Ascending aorta (tissue), 2 donors: ENCODE measurements around the gene FSTL4. TPM values are rescaled to one million over a fixed set of nuclear protein-coding genes. Genes with fewer than 3 reads are reported as not detected.

Source experiments
- DNase-seq, 2 donors: peaks; one replicate each; pipeline ENCODE4 v3.0.0-alpha.2; 2019; ENCODE audit warnings: low spot score in 2 of 2
- H3K27ac ChIP-seq, 2 donors: fragments of 200-600 bp; sonication (generic); one replicate each; pipeline ENCODE4 v1.5.1; 2016 to 2017; ENCODE audit warnings: mild to moderate bottlenecking in 1 of 2
- H3K27me3 ChIP-seq: fragments of 200-600 bp; sonication (generic); one replicate; pipeline ENCODE4 v1.5.1; 2017
- H3K36me3 ChIP-seq, 2 donors: fragments of 200-600 bp; sonication (generic); one replicate each; pipeline ENCODE4 v1.5.1; 2016
- H3K4me1 ChIP-seq, 2 donors: fragments of 200-600 bp; sonication (generic); one replicate each; pipeline ENCODE4 v1.5.1; 2016 to 2017; ENCODE audit warnings: mild to moderate bottlenecking in 1 of 2
- H3K4me3 ChIP-seq, 2 donors: fragments of 200-600 bp; sonication (generic); one replicate each; pipeline ENCODE4 v1.5.1; 2016 to 2017; ENCODE audit warnings: mild to moderate bottlenecking in 1 of 2
- H3K9me3 ChIP-seq, 2 donors: fragments of 200-600 bp; sonication (generic); one replicate each; pipeline ENCODE4 v1.5.1; 2016
- CTCF ChIP-seq, 3 experiments: fragments of 200-600 bp in 2 of 3; fragments of 450-650 bp in 1 of 3; sonication (generic) in 2 of 3; IDR thresholded peaks; one replicate each; pipeline ENCODE4 v1.5.1; 2016 to 2019; ENCODE audit warnings: antibody characterized with exemption in 3 of 3, mild to moderate bottlenecking in 1 of 3, moderate library complexity in 1 of 3
- intact Hi-C: fragments of 100-400 bp; cut with DNase I; formaldehyde crosslinking; loops from one replicate; pipeline ENCODE4 v1.15.1; 2023
- total RNA-seq: library from RNA; depleted of rRNA; stranded (reverse); fragments of >200 nt; gene quantifications from one replicate; pipeline ENCODE4 v1.1.0, GENCODE V29; 2016

Gene FSTL4
- total RNA-seq, 1 donor from 2014 or later = 0.11 TPM

DNA sequence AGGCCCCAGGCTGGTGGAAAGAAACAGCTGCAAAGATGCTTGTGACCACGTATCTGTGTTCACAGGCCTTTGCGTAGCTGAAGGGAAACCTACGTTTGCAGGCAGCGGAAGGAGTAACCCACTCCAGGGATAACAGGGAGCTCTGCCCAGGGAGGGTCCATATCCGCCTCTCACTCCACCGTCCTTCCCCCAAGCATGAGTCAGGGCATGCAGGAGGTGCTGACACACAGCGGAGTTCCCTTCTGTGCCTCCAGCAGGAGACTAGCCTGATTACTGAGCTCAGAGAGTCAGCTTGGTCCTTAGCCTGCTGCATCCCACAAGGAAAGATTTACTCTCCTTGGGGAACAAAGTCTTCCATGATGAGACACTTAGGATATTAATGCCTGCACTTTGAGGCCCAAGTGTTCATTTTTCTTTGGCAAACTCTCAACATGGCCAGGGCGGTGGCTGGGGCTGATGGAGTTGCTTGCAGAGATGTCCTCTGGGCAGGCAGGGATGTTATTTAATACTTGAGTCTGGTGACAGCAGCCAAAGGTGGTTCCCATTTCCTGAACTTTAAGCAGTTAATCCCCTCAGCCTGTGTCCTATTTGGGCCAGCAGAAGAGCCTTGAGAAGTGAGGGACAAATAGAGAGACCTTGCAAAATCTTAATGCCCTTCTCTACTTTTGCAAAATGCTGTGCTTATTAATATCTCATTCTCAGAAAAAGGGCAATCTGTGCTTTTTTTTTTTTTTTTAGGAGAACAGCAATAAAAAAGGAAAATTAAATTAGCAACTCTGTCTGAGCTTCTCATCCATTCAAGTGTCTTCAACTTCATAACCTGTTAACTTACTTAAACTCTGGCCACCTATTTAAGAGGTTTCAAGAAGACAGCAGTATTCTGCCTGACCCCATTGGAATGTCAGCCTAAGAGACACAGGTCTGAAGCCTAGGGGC is 338.4 kb downstream of the FSTL4 start:
- H3K4me1 ChIP-seq = no peaks in the 10 kb centered on the region
- intact Hi-C loops = loop anchor here (5.0 kb wide), 1 partner anchor 38 kb away; no protein-coding TSS in a partner anchor
- DNase-seq = no peak
- no peak overlapping the region for H3K27ac ChIP-seq
- H3K27me3 ChIP-seq = no peaks in the 10 kb centered on the region
- no peak for TF ChIP-seq CTCF (IDR thresholded peaks at IDR 0.05)
- no peaks in the 10 kb centered on the region for H3K36me3 ChIP-seq
- no peak overlapping the region for H3K4me3 ChIP-seq
- H3K9me3 ChIP-seq = no peaks in the 10 kb centered on the region

DNA sequence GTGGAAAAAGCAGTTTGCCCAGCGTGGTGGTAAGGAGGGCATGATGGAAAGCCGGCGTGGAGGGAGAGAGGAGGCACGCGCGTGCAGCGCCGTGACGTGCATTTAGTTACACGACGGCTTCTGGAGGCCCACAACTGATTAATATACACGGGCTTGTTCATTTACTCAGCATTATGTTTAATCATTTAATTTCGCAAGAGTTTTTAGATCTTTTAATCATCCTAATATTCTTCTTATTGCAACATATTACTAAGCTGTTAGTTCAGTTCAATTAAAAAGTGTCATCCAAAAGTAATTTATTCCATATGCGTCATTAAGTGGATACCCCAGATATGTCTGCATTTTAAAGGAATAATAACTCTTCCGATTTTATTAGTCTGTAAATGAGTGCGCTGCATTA is 340.0 kb downstream of the FSTL4 start:
- H3K27ac ChIP-seq = no peak overlapping the region
- intact Hi-C loops = loop anchor here (5.0 kb wide), 1 partner anchor 40 kb away; no protein-coding TSS in a partner anchor

GRCh38 chr5:133271606-133272005 is 340.7 kb downstream of the FSTL4 start:
- DNase-seq = no peak
- no peak overlapping the region for H3K4me3 ChIP-seq
- H3K9me3 ChIP-seq = no peaks in the 10 kb centered on the region
- intact Hi-C loops = loop anchor here (5.0 kb wide), 1 partner anchor 41 kb away; no protein-coding TSS in a partner anchor
- no peaks in the 10 kb centered on the region for H3K27me3 ChIP-seq
- TF ChIP-seq CTCF (IDR thresholded peaks at IDR 0.05) = no peak
- H3K27ac ChIP-seq = no peak overlapping the region
- H3K4me1 ChIP-seq = no peaks in the 10 kb centered on the region
- H3K36me3 ChIP-seq = no peaks in the 10 kb centered on the region

More for the DNA sequence above, 340.0 kb downstream of the FSTL4 start:
- DNase-seq = no peak
- no peak for TF ChIP-seq CTCF (IDR thresholded peaks at IDR 0.05)
- Histone ChIP-seq H3K4me3 (no peak overlapping the region), H3K4me1 (no peaks in the 10 kb centered on the region), H3K36me3 (no peaks in the 10 kb centered on the region), H3K9me3 (no peaks in the 10 kb centered on the region), H3K27me3 (no peaks in the 10 kb centered on the region)

- DNase-seq = no peak
- no peaks in the 10 kb centered on the region for H3K4me1 ChIP-seq
- no peaks in the 10 kb centered on the region for H3K27me3 ChIP-seq
- no peaks in the 10 kb centered on the region for H3K36me3 ChIP-seq
- no peak for TF ChIP-seq CTCF (IDR thresholded peaks at IDR 0.05)
- no peaks in the 10 kb centered on the region for H3K9me3 ChIP-seq
- H3K27ac ChIP-seq = no peak overlapping the region
- intact Hi-C loops = loop anchor here (5.0 kb wide), 1 partner anchor 43 kb away; no protein-coding TSS in a partner anchor
- no peak overlapping the region for H3K4me3 ChIP-seq
Measured at GRCh38 chr5:133269691-133270090, 342.6 kb downstream of the FSTL4 start.

DNA sequence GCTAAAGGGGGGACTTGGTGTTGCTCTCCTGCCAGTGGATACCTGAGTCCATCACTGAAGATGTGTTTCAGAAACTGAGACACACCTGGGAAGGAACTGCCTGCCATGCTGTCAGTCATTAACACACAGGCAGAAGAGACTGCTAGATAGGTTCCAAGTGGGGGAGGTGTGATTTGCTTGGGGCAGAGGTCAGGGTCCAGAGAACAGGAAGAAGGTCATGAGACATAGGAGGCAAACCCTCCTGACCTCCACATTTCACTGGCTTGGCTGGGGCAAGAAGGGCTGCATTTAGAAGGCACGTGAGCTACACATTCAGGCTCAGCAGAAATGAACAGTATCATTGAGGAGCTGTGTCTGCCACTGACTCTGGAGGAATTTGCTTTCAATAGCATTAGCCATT is 344.7 kb downstream of the FSTL4 start:
- no peaks in the 10 kb centered on the region for H3K36me3 ChIP-seq
- H3K4me1 ChIP-seq = no peaks in the 10 kb centered on the region
- intact Hi-C loops = no loop called here
- DNase-seq = no peak
- no peak overlapping the region for H3K27ac ChIP-seq
- no peak overlapping the region for H3K4me3 ChIP-seq
- H3K9me3 ChIP-seq = no peaks in the 10 kb centered on the region
- TF ChIP-seq CTCF (IDR thresholded peaks at IDR 0.05) = no peak
- H3K27me3 ChIP-seq = no peaks in the 10 kb centered on the region
